Fibroblast of skin of back (primary cell): ENCODE measurements around the gene CPXM2.

Experiments used
- DNase-seq: peaks from one replicate; pipeline ENCODE4 v3.0.0-alpha.2; 2013

Gene CPXM2

DNA sequence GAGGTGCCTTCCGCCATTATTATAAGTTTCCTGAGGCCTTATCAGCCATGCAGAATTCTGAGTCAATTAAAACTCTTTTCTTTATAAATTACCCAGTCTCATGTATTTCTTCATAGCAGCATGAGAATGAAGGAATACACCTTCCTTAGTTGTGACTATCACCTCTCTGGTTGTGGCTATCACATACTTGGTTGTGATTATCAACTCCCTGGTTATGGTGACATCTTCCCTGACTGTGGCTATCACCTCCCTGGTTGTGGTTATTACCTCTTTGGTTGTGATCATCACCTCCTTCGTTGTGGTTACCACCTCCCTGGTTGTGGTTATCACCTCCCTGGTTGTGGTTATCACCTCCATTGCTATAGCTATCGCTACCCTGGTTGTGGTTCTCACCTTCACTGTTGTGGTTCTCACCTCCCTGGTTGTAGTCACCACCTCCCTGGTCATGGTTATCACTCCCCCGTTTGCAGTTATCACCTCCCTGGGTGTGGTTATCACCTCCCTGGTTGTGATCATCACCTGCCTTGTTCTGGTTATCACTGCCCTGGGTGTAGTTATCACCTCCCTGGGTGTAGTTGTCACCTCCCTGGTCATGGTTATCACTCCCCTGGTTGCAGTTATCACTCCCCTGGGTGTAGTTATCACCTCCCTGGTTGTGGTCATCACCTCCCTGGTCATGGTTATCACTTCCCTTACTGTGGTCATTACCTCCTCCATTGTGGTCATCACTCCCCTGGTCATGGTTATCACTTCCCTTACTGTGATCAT is 119.5 kb downstream of the CPXM2 start:
- no peak for DNase-seq

DNA sequence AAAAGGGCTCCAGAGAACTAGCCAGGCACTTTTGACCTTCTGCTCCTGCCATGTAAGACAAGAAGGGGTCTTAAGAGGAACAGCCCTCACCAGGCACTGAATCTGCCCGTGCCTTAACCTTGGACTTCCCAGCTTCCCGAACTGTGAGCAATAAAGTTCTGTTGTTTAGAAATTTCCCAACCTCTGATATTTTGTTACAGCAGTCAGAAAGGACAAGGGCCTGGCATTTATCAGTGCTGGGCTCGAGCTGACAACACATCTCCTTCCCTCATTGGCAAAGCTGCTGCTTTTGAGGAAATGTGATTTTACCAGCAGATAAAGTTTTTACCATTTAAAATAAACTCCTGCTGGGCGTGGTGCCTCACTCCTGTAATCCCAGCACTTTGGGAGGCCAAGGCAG is 122.0 kb downstream of the CPXM2 start:
- DNase-seq = no peak

DNA sequence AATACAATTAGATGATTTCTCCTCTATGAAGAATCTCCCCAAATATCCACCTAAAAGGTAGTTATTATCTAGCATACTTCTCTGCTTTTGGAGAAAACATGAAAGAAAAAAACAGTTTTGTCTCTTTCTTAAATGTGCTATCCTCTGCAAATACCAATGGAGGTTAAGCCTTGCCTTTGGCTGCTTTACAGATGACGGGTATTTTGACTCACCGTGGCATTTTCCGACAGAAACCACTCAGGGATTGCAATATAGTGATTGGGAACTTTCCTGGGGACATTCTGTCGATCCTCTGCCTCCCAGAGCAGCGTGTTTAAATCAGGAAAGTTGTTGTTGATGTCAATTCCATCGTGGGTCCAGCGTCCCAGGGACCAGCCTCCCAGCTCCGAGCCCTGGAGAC is 124.8 kb downstream of the CPXM2 start:
- DNase-seq = no peak

DNA sequence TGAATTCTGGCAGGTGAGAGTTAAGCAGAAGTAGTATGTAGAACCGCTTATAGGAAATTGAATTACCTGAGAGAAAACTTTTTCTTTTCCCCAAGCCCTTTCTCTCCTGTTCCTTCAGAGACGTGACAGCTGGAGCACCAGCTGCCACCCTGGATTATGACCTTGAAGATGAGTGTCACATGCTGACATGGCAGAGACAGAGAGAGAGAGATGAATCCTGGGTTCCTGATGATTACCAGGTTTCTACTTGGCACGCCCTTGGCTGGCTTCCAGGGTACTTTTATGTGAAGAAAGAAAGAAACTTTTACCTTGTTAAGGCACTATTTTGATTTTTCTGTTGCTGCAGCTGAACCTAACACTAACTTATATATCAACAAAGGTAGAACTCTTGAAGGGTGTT is 125.6 kb downstream of the CPXM2 start:
- no peak for DNase-seq

DNA sequence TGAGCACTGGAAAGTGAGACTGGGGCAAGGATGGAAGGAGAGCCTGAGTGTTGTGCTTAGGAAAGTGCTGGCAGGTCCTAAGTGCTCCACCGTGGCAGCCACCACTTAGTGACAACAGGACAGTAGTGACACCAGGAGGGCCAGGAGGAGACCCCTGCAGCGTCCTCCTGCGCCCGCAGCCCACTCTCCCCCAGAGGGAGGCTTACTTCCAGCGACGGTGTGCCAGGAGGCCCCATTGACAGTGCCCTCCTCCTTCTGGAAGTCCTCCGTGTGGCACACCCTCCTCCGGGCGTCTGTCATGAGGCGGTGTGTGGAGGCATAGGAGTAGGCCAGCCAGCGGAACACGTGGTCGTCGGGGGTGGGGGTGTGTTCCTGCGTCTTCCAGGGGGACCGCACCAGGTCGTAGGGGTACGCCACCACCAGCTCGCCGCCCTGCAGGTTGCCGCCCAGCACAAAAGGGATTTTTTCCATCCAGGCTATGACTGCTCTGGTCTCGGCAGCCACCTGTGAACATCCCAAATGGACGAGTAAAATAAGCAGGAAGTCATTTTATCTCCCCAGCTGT is 129.9 kb downstream of the CPXM2 start:
- DNase-seq = no peak

DNA sequence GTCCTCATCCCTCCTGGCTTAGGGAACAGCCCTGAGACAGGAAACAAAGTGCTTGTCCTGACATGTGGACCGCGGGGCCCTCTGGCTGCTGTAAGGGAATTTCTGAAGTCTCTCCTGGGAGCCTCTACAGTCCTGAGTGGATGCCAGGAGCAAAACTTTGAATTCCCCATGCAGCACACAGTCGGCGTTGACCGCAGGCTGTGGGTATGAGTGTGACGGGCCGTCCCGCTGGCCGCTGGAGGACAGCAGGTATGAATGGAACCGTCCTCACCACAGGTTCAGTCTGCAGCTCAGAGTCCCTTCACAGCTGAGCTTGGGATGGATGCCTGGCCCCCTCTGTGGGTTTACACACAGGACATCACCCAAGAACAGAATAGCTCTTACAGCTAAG is 130.6 kb downstream of the CPXM2 start:
- no peak for DNase-seq

DNA sequence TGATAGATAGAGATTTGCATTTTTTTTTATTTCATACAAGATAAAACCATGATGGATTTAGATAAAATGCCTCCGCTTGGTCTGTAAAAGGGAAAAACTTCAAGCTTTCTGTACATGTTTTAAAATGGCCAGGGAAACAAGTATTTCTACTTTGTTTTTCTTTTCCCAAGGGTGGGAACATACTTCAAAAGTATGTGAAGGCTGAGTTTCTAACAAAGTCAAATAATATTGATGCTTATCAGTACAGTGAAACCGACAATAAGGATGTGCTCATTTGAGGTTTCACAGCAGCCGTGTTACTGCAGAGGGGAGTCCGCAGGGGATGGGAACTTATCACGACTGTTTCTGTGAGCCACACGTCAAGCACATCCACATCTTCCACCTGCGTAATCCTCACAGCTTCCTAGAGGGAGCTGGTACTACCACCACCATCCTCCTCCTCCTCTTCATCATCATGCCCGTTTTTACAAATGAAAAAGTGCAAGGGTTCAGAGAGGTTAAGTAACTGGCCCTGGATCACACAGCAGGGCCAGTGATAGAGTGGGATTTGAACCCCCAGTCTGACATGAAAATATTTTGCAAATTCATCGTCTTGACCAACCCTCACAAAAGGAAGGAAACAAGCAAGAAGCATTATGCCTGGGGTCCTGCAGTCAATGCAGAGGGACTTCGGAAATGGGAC is 131.1 kb downstream of the CPXM2 start:
- no peak for DNase-seq

DNA sequence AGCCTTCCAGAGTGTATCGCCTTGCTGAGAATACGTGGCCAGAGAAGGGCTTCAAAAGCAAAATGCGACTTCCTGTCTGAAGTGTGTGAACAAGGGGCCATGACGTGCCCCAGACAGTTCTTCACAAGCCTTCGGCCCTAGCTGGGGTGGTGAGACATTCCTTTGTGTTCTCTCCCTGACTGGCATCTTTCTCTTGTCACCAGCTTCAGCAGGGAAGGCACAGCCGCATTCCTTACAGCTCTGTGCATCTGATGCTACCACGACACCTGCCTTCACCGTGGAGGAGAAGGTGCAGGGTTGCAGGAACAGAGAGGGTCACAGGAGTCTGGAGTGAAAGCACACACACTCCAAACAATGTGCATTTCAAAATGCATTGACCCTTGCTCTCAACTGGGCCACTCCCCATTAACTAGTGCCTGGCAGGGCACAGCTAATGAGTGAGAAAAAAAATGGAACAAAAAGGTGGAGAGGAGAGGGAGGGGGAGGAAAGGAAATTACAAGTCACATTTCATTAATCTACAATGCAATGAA is 132.0 kb downstream of the CPXM2 start:
- no peak for DNase-seq

DNA sequence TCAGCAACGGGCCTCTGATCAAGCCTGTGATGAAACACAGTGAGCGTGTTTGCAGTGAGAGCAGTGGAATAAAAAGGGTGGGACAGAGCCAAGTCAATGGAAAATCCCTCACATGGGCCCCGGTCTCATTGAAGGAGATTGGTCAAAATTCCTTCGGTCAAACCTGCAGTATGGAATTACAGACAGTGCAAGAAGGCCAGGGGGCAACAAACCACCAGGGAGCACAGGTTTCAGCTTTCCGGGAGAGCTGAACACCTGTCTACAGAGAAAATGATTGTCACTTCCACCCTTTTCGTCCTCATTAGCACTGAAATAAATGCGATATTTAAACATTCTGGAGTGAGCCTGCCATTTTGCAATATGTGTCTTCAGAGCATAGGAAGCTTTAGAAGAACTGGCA is 132.6 kb downstream of the CPXM2 start:
- no peak for DNase-seq

DNA sequence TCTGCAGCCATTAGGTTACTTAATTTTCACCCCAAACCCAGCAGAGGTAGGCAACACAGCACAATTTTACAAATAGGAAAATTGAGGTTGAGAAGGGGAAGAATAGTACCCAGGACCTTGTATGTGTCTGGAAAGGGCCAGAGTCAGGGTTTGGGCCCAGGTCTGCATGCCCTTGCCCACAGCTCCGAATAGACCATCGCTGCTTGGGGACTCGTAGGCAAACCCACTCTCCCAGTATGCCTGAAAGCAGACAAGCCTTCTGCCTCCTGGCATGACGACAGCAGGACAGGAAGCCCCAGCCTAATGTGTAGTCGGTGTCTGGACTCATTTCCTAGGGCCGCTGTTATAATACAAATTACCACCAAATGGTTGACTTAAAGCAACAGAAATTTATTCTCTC is 133.8 kb downstream of the CPXM2 start:
- no peak for DNase-seq

DNA sequence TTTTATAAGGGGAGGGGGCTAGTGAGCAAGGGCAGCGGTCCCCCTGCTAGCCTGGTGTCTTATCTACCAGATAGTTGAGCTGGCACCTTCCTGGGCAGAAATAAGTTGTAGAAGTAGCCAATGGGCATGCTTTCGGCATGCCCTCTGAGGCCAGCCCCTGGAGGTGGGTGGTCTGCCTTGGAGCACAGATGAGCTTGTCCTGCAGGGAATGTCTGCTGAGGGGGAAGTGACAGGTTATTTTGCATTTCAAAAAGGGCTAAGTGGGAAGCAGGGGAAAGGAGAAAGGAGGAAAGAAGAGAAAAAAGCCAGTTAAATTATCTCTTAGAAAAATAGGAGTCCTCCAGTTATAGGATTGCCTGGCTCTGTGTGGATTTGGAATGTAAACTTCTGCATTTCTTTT is 136.5 kb downstream of the CPXM2 start:
- no peak for DNase-seq

DNA sequence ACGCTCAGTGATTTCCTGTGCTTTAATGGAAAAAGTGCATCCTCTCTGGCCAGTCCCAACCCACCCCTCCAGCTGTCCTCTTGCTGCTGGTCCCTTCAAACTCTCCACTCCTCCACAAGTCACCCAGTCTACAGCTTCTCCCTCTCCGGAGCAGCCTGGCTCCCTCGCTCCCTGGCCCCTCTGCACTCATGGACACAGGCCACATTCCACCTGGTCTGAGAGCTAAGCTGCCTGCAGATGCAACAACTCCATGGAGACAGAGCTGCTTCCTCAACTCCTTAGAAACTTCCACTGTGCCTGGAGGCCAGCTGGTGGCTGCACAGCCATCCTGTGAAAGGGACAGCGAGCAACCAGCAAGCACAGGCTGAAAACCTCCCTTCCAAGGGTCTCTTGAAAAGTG is 137.5 kb downstream of the CPXM2 start:
- no peak for DNase-seq

DNA sequence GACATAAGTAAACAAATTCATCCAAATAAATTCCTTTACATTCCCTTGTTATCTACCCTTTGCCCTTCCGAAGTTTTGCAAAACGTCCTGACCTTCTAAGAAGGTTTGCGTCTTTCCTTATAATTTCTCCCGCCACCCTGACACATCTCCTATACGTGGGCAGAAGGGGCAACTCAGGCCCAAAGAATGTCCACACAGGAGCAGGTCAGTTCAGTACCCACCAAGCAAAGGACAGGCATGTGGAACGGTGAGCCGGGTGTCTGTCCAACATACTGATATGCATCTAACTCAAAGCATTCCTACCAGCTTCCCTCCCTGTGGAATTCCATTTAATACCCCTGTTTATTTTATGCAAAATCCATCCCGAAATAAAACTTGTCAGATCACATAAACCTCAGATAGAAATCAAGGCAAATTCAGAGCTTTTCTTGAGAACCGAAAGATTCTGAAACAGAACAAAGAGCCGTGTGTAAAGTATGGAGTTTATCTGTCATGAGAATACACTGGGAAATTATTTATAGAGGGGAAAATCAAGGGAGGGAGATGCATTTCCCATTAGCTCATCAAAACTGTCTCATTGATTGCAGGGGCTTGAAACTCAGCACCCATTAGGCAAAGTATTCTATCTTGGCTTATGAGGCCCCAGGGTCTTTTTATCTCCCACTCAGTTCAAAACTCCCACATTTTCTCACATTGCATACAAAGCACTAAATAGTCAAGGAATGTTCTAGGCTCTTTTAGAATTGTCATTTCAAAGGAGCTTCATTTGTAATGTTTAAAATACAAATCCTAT is 140.1 kb downstream of the CPXM2 start:
- DNase-seq = no peak

DNA sequence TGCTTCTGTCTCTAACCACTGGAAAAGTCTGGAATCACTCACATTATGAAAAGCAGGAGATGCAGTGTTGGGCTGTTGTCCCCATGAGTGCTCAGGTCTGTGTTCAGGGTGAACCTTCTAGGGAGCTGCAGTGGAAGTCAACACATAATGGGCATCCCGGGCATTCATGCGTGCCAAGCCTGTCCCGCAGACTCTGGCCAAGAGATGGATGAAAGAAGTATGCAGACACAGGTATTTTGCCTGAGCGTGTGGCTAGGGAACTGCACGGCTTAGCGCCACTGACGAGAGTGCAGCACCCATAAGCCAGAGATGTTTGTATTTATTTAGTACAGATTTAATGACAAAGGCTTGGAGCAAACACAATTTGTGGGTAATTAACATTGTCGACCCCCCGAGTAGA is 140.7 kb downstream of the CPXM2 start:
- DNase-seq = no peak

DNA sequence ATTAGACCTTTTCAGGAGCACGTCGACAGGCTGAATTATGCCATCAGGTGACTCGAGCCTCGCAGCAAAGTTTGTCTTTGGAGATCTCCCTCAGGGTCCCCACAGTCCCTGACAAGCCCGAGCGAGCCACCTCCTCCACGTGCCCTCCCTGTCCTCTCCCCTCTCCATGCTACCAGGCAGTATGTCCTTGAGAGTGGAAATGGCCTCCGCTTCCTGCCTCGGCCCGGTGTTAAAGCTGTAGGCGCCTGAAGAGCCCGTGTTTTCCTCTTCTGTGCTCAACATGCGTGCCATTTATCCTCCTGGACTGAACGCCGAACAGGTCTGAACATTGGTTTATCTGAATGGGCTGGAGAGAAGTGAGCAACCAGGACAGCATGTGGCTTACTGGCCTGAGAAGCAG is 142.9 kb downstream of the CPXM2 start:
- DNase-seq = no peak

DNA sequence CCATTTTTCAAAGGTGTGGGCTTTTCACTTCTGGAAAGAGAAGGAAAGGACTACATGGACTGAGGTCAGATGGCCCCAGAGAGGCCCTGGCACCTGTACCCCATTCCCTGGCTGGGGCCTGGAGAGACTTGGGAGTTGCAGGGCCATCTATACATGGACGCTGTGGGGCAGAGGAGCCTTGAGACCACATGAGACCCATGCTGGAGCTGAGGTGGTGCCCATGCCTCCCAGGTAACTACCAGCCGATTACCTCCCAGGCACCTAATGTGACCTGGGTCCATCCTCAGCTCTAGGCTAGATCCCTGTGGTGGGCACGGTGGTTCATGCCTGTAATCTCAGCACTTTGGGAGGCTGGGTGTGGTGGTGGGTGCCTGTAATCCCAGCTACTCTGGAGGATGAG is 144.2 kb downstream of the CPXM2 start:
- no peak for DNase-seq

DNA sequence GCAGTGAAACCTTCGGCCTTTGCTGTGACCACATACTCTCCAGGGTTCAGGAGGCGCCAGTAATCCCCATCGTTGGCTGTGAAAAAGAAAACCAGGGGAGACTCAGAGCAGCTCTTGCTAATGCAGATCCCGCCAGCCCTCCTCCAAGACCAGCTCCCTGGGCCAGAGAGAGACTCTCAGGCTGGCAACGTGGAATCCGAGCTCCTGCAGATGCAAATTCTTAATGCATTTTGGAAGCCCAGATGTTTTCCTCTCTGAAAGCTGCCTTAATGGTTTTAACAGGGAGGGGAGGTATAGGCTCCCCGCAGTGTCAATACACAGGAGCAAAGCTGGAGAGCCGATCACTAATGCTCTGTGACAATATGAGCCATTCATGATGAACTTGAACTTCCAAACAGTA is 144.7 kb downstream of the CPXM2 start:
- DNase-seq = no peak

DNA sequence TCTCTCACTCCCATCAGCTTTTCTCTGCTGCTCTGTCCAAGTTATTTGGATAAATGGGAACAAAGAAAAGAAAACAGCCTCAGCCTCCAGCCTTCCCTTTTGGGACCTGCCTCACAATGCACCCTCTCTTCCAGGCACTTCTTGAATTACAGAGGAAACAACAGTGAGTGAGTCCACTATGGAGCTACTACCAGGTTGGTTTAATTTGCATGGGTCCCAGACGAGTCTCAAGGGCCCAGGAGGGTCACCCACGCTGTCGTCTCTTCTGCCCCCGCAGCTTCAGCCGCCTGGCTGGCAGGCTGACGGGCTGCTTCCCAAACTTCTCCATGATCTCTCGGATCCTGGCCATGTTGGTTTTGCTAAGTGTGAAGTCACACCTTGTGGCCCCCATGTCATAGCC is 145.1 kb downstream of the CPXM2 start:
- no peak for DNase-seq

DNA sequence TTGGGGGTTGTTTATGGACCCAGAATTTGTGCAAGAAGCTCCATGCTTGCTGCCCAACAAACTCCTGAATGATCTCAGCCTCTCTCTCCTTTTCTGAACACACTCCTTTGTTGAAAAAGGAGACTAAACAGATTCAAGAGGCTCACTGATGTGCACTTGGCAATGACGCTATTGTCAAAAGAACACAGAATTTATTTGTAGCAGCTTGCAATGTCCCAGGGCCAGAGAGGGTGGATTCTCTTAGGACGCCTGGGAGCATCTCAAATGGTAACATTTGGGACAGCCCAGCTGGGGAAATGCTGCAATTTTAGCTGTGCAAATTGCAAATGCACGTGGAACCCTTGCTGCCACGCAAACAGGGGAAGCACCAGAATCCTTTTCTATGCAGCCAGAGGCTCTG is 145.5 kb downstream of the CPXM2 start:
- no peak for DNase-seq

DNA sequence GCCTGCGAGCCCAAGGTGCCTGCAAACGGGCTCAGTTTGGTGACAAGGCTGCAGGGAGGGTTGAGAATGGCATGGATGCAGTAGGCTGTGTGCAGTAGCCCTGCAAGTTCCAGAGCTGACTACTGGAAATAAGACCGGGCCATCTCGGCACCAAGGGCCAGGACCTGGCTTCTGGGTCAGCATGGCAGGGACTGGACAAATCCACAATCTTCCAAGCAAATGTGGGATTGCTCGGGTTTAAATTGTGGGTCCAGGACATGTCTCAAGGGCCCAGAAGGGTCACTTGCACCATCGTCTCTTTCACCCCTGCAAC is 147.4 kb downstream of the CPXM2 start:
- DNase-seq = no peak

DNA sequence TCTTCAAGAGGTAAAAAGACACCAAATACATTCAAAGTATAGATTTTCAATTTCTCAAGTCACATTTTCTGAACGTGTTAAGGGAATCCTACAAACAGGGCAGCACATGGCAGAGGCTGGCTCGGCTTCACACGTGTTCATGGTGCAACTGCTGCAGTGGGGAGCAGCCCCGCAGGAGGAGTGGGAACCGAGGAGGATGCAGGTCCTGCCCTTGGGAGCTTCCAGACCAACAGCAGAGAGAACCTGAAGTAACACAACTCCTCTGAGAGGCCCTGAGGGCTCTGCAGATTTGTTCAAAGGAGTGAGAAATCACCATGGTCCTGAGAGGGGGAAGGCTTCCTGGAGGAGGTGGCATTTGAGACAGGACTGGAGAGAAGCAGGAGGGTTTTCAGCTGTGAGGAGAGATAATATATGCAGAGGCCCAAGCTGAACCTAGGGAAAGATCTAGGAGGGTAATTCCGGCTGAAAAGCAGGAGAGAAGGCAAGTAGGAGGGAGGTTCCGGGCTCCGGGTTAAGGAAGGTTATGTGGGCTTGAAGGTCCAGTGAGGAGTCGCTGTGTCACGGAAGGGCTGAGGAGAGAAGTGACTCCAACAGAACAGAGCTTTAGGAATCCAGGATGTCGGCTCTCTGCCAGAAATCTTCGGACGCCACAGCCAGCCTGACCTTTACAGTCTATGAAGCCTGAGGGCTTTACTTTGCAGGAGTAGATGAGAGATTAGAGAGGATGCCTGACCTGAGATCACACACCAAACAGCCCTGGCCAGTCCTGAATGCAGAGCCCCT is 148.0 kb downstream of the CPXM2 start:
- no peak for DNase-seq

DNA sequence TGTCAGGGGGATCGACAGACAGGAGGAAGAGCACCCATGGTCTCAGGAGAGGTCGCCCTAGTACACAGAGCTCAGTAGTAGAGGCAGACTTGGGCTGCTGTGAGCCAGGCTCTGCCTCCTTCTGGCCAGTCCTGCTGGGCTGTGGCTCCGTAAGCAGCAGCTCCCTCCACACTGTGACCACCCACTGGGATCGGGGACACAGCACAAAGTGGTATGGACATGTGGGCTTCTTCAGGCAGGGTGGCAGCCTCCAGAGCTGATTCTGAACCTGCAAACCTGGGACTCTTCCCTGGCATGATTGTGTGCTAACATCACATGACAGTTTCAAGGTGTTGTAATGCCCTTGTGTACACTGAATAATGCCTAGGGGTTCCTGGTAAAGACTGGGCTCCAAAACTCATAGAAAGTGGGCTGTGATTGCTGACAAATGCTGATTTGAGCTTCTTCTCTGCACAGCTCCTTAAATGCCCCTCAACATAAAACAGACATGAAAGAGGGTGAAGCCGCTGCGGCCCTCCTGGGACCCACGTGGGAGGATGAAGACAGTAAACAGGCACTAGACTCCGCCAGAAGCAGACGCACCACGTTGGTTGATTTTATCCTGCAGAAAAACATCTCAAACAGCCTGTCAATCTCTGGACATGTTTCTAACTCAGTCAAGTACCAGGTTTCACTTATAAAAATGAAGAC is 148.7 kb downstream of the CPXM2 start:
- no peak for DNase-seq
